PFSK-1 (cell line): ENCODE results near the gene TELO2.

ENCODE experiments used
- FOXP2 ChIP-seq: optimal IDR thresholded peaks from 2 replicates; pipeline ENCODE3; 2011; ENCODE audit warnings: borderline replicate concordance, control low read depth, inconsistent platforms; ENCODE audit not compliant: insufficient read depth; ENCODE audit errors: extremely low read length, extremely low read depth
- POLR2AphosphoS5 ChIP-seq: IDR thresholded peaks from 2 replicates; pipeline ENCODE4 v1.6.1; 2012; ENCODE audit warnings: low read depth, mild to moderate bottlenecking, control low read depth, low read length, moderate library complexity
- REST ChIP-seq, 2 experiments: IDR thresholded peaks; 2 replicates each; pipeline versions ENCODE4 v1.6.1 to v1.8.0; 2011 to 2012; ENCODE audit warnings: low read depth in 2 of 2, low read length in 2 of 2, control low read depth in 1 of 2, inconsistent platforms in 1 of 2, mild to moderate bottlenecking in 1 of 2, moderate library complexity in 1 of 2; ENCODE audit not compliant: insufficient read depth in 1 of 2
- SIN3A ChIP-seq: IDR thresholded peaks from 2 replicates; pipeline ENCODE4 v1.6.1; 2012; ENCODE audit warnings: mild to moderate bottlenecking, low read length, moderate library complexity, borderline replicate concordance; ENCODE audit not compliant: insufficient read depth
- TAF1 ChIP-seq: IDR thresholded peaks from 2 replicates; pipeline ENCODE4 v1.6.1; 2012; ENCODE audit warnings: low read length, control low read depth, borderline replicate concordance; ENCODE audit not compliant: insufficient read depth

Gene TELO2

GRCh38 chr16:1460602-1461138 lies 32.5 kb upstream of the TELO2 start:
- no peak for TF ChIP-seq FOXP2
- no peak for TF ChIP-seq POLR2AphosphoS5

GRCh38 chr16:1461146-1461545 lies 32.0 kb upstream of the TELO2 start:
- TF ChIP-seq FOXP2 (no peak), TAF1 (no peak), POLR2AphosphoS5 (no peak), REST (IDR thresholded peaks at IDR 0.05; ENCODE audit: insufficient read depth in 1 of 2, low read depth in 2 of 2, low read length in 2 of 2) (no peak), SIN3A (no peak)

- TF ChIP-seq TAF1 (no peak), POLR2AphosphoS5 (no peak), SIN3A (no peak), FOXP2 (no peak), REST (IDR thresholded peaks at IDR 0.05; ENCODE audit: insufficient read depth in 1 of 2, low read depth in 2 of 2, low read length in 2 of 2) (no peak)
Measured at GRCh38 chr16:1464196-1464893, 28.8 kb upstream of the TELO2 start.

GRCh38 chr16:1464894-1465566 lies 28.1 kb upstream of the TELO2 start:
- TF ChIP-seq FOXP2 (no peak), POLR2AphosphoS5 (no peak), TAF1 (no peak), REST (IDR thresholded peaks at IDR 0.05; ENCODE audit: insufficient read depth in 1 of 2, low read depth in 2 of 2, low read length in 2 of 2) (no peak), SIN3A (no peak)

- no peak for TF ChIP-seq FOXP2
- no peak for TF ChIP-seq POLR2AphosphoS5
- TF ChIP-seq REST (IDR thresholded peaks at IDR 0.05; ENCODE audit: insufficient read depth in 1 of 2, low read depth in 2 of 2, low read length in 2 of 2): no peak
- no peak for TF ChIP-seq SIN3A
- TF ChIP-seq TAF1: no peak
Measured at GRCh38 chr16:1465567-1465915, 27.6 kb upstream of the TELO2 start.
